Measurements from ENCODE around the gene ARMC9.
"Not testable (repeated sequence)": the region's sequence is repeated elsewhere in the genome, so short reads cannot be mapped to it uniquely, and the experiment has no call there.

ARMC9 gene, protein sequence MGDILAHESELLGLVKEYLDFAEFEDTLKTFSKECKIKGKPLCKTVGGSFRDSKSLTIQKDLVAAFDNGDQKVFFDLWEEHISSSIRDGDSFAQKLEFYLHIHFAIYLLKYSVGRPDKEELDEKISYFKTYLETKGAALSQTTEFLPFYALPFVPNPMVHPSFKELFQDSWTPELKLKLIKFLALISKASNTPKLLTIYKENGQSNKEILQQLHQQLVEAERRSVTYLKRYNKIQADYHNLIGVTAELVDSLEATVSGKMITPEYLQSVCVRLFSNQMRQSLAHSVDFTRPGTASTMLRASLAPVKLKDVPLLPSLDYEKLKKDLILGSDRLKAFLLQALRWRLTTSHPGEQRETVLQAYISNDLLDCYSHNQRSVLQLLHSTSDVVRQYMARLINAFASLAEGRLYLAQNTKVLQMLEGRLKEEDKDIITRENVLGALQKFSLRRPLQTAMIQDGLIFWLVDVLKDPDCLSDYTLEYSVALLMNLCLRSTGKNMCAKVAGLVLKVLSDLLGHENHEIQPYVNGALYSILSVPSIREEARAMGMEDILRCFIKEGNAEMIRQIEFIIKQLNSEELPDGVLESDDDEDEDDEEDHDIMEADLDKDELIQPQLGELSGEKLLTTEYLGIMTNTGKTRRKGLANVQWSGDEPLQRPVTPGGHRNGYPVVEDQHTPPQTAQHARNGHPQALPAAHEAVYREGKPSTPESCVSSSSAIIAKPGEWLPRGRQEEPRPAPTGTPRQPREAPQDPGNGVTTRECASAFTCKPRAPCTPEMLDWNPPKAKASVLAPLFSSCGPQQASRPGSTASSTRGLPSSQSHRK

DNA sequence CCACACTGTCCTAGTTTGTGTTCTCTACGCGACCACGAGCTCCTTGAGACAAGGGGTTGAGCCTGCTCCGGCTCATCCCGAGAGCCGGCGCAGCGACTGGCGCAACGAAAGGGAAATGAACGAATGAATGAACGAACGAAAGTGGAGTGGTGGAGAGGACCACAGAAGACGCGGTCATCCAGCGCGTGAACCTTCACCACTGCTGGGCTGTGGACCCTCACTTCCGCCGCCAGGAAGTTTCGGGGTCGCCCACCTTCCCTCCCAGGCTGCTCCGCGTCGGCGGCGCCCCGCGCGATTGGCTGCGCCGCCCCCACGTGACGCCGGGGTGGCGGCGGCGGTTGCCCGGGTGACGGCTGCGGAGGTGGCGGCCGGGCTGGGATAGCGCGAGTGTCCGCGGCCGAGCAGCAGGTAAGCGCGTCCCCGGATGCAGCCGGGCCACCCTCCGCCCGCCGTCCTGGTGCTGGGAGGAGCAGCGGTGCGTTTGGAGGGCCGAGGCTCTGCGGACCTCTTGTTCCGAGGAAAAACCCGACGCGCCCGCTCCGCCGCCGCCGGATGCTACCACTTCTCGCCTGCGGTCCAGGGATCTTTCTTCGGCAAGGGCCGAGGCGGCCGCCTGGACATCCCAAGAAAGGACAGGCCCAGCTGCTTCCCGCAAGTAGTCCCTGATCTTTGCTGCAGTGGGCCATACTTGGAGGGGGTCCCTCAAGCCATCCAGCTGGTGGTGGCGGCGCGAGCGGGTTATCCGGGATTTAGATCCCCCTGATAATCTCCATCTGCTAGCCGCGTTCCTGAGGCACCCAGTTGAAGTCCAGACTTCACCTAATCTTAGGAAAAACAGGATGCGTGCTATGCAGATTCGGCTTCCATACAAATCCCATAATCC lies at the start of gene ARMC9:
ARMC9 (plus strand) TSS at position 341 of the 883 bp plus-strand sequence. CDS start 7,608 bp downstream, outside the sequence.
- DNase-seq (ENCODE audit: low read depth, low spot score) = peak; percentile 35

DNA sequence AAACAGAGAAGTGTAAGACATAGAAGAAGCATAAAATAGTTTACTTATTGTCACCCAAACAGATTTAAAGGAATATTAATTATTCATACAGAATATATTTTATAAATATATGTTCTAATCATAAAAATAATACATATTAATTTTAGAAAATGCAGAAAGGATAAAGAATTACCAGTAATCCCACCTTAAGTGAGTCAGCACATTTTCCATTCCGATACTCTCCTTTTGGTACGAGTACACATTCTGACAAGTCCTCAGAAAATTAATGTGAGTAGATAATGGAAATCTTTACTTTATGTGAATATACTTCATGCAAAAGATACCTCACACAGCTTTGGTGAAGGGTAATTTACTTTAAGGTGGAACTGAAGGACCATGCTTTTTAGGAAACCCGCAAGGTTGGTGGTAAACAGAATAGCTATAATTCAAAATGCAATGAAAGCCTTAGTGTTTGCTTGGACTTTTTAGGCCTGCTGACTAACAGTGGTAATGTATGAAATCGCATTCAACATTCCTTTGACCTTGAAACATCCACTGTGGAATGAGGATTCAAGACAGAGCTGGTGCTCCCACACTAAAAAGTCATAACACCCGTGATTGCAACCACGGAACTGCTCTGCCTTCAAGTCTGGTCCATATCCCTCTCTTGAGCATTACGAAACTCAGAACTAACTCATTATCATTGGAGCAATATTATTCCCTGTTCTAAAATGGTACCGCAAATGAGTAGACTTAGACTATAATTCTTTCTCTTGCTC lies 45.5 kb upstream of the ARMC9 start:
- no peak for DNase-seq (ENCODE audit: low read depth, low spot score)

DNA sequence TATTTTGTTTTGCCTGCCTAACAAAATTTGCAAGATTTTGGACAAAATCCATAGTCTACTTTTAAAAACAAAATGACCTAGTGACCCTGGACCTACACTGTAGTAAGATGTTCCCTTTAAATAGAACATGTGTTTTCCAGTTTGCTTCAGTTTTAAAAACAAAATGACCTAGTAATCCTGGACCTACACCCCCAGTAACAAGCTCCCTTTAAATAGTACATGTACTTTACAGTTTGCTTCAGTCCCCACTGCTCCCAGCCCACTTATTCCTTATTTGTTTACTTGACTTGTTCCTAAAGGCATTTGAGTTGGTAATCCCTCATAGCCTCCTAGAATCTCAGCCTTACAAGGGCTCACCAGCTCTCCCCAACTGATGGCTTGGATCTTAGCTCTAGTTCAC lies 39.1 kb upstream of the ARMC9 start:
- no peak for DNase-seq (ENCODE audit: low read depth, low spot score)

DNA sequence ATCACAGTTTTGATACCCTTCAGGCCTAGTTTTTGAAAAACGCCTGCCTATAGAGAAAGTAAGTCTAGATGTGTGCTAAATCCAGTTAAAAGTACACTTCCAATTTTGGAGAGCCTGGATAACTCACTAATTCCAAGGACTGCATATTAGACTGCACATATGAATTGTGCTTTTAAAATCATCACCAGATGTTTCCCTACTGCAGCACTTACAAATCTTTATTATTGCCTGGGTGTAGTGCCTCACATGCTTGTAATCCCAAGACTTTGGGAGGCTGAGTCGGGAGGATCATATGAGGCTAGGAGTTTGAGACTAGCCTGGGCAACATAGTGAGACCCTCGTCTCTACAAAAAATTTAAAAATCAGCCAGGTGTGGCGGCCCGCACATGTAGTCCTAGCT lies 37.7 kb upstream of the ARMC9 start:
- no peak for DNase-seq (ENCODE audit: low read depth, low spot score)

DNA sequence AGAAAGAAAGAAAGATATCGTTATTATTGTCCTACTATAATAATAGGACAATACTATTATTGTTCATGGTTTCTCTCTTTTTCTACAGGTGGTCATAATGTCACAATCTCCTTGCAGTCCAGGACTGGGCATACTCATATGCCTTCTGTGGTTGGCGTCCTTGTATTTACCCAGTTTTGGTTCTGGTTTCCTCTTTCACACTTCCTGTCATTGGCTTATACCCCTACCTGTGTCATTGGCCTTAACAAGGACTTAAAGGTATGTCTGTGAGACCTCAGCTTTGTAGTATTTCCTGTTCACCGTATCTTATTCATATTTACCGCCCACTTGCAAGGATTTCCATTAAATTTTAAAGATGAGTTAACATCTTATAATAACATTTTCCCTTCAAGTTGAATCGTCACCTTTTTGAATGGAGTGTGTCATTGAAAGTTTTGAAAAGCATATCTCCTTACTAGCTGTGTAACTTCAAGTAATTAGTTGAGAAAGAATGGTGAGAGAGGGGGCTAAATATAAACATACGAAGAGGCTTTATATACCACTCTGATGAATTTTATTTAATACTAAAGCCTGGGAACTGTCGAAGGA lies 37.1 kb upstream of the ARMC9 start:
- DNase-seq (ENCODE audit: low read depth, low spot score) = no peak

DNA sequence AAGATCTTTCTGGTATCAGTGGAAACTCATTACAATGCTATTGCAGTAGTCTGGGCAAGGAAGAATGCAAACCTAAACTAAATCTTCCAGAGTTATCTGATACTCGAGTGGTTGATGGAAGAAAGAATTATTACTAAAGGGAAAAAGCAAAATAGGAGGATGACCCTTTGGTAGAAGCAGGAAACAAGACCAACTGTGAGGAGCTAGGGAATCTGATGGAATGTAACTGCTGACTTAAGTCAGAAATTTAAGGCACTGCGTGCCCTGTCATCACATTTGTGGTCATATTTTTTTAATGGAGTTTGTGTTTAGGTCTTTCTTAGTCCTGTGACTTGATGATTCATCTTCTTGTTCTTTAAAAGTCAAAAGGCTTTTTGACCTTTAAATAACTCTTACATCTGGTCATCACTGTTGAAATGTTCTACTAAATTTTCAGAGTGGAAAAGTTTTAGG lies 36.5 kb upstream of the ARMC9 start:
- no peak for DNase-seq (ENCODE audit: low read depth, low spot score)

DNA sequence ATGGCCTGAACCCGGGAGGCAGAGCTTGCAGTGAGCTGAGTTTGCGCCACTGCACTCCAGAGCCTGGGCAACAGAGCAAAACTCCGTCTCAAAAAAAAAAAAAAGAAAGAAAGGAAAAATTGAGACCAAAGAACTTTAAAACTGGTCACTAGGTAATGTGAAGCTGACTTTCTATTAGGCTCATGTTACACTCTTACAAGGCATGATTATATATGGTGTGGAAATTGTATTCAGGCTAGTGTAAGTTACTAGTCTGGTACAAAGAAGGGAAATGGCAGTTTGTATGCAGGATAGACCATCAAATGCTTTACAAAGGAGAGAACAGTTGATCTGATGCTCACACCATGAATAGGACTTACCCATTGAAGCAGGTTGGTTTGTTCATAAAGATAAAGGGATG lies 35.4 kb upstream of the ARMC9 start:
- no peak for DNase-seq (ENCODE audit: low read depth, low spot score)

DNA sequence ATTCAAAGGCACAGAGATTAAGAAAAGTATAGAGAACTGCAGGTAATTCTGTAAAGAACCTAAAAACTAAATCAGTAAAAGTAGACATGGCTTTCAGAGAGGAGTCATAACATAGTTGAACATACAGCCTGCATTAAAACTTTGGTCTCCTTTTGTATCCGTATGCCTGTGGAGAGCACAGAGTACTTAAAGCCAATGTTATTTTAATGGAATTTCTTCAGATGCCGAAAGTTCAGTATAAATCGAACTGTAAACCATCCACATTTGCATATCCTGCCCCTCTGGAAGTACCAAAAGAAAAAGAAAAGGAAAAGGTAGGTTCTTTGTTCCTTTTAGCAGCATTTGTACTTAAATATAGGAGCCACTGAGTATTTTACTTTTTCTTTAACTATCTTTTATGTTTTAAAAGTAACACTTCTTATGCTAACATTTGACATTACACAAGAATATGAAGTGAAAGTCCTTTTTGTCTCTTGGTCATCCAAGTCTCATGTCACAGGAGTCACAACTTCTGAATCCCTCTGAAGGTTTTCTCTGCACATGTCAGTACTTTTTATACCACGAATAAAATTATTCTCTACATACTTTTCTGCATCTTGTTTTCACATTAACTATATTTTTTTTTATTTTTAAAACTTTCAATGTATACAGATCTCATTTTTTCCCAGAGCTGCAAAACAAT lies 34.9 kb upstream of the ARMC9 start:
- DNase-seq (ENCODE audit: low read depth, low spot score) = no peak

DNA sequence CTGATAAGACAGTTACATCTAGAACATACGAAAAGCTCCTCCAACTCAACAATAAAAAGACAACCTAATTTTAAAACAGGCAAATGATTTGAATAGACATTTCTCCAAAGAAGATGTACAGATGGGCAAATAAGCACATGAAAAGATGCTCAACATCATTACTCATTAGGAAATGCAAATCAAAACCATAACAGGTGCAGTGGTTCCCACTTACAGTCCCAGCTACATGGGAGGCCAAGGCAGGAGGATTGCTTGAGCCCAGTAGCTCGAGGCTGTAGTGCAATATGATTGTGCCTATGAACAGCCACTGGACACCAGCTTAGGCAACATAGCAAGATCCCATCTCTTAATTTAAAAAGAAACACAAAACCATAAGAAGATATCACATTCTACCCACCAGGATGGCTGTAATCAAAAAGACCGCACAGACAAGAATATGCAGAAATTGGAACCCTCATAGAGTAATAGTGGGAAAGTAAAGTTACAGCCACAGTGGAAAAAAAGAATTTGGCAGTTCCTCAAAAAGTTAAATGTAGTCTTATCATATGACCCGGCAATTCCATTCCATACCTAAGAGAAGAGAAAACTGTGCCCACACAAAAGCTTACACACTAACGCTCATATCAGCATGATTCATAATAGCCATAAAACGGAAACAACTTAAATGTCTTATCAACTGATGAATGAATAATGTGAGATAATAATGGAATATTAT lies 30.5 kb upstream of the ARMC9 start:
- DNase-seq (ENCODE audit: low read depth, low spot score) = no peak

DNA sequence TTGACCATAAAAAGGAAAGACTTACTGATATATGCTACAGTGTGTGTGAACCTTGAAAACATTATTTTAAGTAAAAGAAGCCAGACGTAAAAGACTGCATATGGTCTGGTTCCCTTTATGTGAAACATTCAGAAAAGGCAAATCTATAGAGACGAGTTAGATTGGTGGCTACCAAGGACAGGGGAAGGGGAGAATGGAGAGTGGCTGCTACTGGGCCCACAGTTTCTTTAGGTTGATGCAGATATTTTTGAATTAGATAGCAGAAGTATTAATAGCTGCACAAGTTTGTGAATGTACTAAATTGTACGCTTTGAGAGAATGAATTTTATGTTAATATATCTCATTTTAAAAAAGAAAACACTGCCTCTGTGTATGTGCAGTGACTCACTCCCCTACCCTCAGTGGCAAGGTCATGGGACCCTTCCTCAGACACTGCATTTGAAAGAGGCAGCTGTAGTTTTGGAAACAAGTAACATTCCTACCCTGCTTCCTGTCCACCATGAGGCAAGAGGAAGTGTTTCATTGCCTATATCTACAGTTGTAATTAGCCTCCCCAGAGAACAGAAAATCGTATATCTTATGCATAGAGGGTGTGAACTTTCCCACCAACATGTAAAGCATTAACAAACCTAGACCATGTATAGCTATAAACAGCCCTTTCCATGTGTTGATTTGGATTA lies 29.8 kb upstream of the ARMC9 start:
- DNase-seq (ENCODE audit: low read depth, low spot score) = no peak

DNA sequence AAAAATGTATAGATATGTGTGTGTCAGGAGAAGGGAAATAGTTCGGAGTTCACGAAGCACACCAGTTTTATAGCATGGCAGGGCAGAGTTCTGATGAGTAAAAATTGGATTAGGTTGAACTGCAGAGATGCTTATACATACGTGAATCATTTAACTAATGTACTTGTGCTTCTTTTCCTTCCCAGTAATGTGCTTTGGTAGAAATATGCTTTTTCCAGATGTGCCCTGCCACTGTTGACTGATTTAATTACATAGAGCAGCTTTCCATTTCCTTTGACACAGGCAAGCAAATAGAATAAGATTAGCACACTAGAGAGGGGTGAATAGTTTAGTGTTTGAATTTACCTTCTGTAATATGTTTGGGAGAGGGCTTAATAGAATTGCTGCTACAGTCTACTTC lies 28.9 kb upstream of the ARMC9 start:
- DNase-seq (ENCODE audit: low read depth, low spot score) = no peak

DNA sequence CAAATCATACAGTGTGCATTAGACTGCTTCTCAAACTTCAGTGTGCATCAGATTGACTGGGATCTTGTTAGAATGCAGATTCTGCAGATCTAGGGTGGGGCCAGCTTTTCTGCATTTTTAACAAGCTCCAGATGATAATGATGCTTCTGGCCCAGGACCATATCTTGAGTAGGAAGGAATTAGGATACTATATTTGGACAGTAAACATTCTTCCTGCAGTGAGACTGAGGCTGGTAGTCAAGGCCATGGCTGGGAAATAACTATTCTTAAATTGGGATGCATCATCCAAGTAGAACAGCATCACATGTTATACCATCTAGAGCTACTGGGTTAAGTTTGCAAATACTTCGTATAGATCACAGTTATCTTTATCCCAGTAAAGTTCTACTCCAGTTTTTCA lies 28.4 kb upstream of the ARMC9 start:
- DNase-seq (ENCODE audit: low read depth, low spot score) = no peak

DNA sequence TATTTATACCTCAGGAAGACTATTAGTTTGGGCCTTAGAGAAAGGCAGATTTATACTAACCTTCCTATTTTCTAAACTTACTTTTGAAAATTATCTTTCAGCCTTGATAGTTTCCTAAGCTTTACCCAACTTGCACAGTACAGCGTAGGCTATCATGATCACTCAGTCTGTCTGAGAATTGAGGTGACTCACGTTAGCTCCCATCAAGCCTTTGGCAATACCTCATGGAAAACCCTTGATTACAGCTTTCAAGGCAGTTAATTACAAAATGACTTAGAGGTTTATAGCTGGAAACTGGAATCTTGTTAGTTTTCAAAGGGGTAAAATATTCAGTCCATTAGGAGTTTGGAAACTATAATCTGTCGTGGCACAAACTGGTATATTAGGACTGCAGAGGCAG lies 26.4 kb upstream of the ARMC9 start:
- no peak for DNase-seq (ENCODE audit: low read depth, low spot score)

DNA sequence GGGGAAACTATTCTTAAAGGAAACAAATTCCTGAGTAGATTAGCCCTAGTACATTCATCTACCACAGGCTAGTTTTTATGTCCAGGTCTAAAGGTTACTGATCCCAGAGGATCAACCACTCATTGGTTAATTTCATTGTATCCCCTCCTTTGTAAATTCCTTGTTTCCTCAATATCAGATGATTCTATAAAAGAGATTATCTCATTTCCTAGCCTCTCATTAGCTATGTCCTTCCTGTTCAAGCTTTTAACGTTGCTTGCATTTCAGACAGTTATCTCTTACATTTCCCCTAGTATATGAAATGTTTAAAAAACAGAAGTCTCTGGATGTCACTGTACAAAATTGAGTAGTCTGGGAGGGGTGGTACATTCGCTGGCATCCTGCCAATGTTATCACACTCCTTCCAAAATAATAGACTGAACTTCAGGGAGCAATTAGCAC lies 24.2 kb upstream of the ARMC9 start:
- DNase-seq (ENCODE audit: low read depth, low spot score) = no peak

DNA sequence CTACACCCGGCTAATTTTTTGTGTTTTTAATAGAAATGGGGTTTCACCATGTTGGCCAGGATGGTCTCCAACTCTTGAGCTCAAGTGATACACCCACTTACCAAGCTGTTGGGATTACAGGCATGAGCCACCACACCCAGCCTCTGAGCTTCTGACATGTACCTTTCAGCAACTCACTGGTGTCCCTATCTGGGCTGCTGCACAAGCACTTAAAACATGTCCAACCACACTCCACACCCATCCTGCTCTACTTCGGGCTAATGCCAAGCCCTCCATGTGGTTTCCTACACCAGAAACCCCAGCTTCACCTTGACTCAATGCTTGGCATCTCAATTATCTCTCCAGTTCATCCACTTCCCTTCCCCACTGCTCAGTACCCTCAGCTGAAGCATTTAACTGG lies 22.4 kb upstream of the ARMC9 start:
- no peak for DNase-seq (ENCODE audit: low read depth, low spot score)

DNA sequence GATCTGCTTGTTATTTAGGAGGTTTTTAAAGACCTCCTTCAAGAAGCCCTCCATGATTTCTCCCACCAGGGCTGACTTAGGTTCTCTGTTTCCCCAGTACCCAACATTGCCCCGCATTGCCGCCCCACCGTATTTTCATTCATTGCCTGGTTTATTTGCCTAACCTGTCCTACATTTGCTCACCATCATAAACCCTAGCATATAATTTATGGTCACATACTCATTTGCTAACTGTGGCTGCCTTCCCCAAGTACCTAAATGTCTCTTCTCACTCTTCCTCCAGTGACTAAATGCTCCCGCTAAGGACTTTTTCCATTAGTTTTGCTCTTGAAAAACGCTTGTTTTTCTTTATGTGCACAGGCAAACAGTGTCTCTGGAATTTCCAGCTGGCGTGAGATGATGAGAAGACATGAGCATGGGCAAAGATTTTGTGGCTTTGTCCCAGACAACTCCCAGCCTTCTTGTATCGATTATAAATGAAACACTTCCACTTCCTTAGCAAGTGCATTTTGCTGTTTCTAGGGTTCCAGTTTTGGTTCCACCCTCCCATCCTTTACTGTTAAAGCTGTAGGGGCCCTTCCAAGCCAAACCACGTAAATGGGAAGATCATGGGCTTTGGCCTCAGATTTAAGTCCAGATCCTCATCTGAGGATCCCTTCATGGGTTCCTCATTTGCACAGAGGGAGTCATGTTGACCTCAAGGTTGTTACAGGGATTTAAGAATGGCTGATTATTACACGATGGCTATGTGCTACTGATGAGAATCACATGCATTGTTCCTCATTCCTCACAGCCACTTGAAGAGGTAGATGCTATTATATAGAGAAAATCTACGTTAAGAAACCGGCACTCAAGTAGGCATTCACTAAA lies 21.0 kb upstream of the ARMC9 start:
- DNase-seq (ENCODE audit: low read depth, low spot score) = no peak

DNA sequence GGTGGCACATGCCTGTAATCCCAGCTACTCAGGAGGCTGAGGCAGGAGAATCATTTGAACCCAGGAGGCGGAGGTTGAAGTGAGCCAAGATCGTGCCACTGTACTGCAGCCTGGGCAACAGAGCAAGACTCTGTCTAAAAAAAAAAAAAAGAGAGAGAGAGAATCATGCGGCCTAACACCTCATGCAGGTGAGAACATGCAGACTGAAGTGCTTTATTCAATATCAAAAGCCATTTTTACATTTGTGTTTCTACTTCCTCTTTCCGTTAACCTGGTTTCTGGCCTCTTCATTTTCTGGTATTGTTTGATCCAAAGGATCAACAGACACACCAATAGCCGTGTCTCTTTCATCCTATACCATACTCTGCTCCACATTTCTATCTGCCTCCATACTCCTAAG lies 19.6 kb upstream of the ARMC9 start:
- not testable (repeated sequence) for DNase-seq (ENCODE audit: low read depth, low spot score)
